PC-3 (cell line): Measurements from ENCODE around the gene SLC9A4.

Source experiments
- CTCF ChIP-seq: fragments of 300-600 bp; sonication (generic); conservative IDR thresholded peaks from 2 replicates; pipeline ENCODE4 v1.5.1; 2017; ENCODE audit warnings: antibody characterized with exemption, low read depth, mild to moderate bottlenecking, low read length
- EZH2 ChIP-seq: fragments of 300-600 bp; sonication (generic); IDR thresholded peaks from one replicate; pipeline ENCODE4 v1.6.1; 2017; ENCODE audit warnings: antibody characterized with exemption, mild to moderate bottlenecking, low read length; ENCODE audit not compliant: unreplicated experiment

GRCh38 chr2:102446936-102447335 lies 26.1 kb upstream of the SLC9A4 start:
- TF ChIP-seq EZH2: no peak
- no peak for TF ChIP-seq CTCF
